ENCODE results near the gene LARP7.
"Not testable (repeated sequence)": the region's sequence is repeated elsewhere in the genome, so short reads cannot be mapped to it uniquely, and the experiment has no call there.

LARP7 gene

GRCh38 chr4:112668131-112668530 lies 31.2 kb downstream of the LARP7 start:
- Histone ChIP-seq H3K27me3 (ENCODE audit: insufficient read depth, low read length) (no peaks in the 10 kb centered on the region), H3K4me3 (ENCODE audit: low read length) (no peak overlapping the region), H3K9me3 (ENCODE audit: low read length) (no peaks in the 10 kb centered on the region), H3K4me1 (ENCODE audit: insufficient read depth, low read length) (no peaks in the 10 kb centered on the region), H2AFZ (ENCODE audit: low read depth, low read length) (no peak overlapping the region), H3K36me3 (ENCODE audit: insufficient read depth, low read length) (no peaks in the 10 kb centered on the region)

GRCh38 chr4:112673076-112673475 lies 36.1 kb downstream of the LARP7 start:
- no peaks in the 10 kb centered on the region for H3K9me3 ChIP-seq (ENCODE audit: low read length)
- H2AFZ ChIP-seq (ENCODE audit: low read depth, low read length), result no peak overlapping the region
- no peaks in the 10 kb centered on the region for H3K27me3 ChIP-seq (ENCODE audit: insufficient read depth, low read length)
- H3K4me3 ChIP-seq (ENCODE audit: low read length), result no peak overlapping the region
- H3K36me3 ChIP-seq (ENCODE audit: insufficient read depth, low read length), result no peaks in the 10 kb centered on the region
- H3K4me1 ChIP-seq (ENCODE audit: insufficient read depth, low read length), result no peaks in the 10 kb centered on the region

DNA sequence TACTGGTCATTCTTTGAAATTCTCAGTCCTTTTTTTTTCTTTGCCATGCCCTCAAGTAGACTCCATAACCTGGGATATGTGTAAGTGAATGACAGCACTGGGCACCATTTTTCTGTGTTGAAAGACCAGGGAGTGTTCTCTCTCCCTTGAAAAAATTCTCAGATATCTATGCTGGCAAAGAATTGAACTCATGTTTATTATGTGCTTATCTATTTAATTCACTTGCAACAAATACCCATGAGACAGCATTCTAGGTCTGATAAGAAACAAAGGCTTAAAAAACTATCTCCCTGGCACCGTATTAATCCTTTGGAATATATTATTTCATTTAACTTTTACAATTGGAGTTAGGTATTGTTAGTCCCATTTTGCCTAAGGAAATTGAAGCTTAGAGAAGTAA lies 36.7 kb downstream of the LARP7 start:
- Histone ChIP-seq H3K9me3 (ENCODE audit: low read length) (no peaks in the 10 kb centered on the region), H2AFZ (ENCODE audit: low read depth, low read length) (no peak overlapping the region), H3K4me3 (ENCODE audit: low read length) (no peak overlapping the region), H3K27me3 (ENCODE audit: insufficient read depth, low read length) (no peaks in the 10 kb centered on the region), H3K36me3 (ENCODE audit: insufficient read depth, low read length) (no peaks in the 10 kb centered on the region), H3K4me1 (ENCODE audit: insufficient read depth, low read length) (no peaks in the 10 kb centered on the region)

DNA sequence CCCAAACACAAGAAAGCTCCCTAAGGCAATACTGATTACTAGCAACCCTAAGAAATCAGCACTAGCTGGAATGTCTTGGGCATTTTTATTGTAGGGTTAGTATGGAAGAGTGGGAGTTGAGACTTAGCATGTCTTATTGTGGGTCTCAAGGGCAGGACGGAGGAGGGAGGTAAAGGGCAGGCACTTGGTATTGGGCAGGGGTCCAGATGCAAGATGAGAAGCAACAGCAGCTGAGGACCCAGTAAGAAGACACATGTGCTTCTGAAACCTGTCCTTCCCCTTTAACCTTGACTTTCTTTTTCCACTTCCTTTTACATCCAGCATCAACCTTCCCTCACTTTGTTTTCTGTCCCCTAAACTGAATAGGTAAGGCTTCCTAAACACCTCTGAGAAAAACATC lies 37.4 kb downstream of the LARP7 start:
- H3K4me3 ChIP-seq (ENCODE audit: low read length), result no peak overlapping the region
- H3K4me1 ChIP-seq (ENCODE audit: insufficient read depth, low read length), result no peaks in the 10 kb centered on the region
- no peaks in the 10 kb centered on the region for H3K36me3 ChIP-seq (ENCODE audit: insufficient read depth, low read length)
- no peak overlapping the region for H2AFZ ChIP-seq (ENCODE audit: low read depth, low read length)
- no peaks in the 10 kb centered on the region for H3K27me3 ChIP-seq (ENCODE audit: insufficient read depth, low read length)
- no peaks in the 10 kb centered on the region for H3K9me3 ChIP-seq (ENCODE audit: low read length)

DNA sequence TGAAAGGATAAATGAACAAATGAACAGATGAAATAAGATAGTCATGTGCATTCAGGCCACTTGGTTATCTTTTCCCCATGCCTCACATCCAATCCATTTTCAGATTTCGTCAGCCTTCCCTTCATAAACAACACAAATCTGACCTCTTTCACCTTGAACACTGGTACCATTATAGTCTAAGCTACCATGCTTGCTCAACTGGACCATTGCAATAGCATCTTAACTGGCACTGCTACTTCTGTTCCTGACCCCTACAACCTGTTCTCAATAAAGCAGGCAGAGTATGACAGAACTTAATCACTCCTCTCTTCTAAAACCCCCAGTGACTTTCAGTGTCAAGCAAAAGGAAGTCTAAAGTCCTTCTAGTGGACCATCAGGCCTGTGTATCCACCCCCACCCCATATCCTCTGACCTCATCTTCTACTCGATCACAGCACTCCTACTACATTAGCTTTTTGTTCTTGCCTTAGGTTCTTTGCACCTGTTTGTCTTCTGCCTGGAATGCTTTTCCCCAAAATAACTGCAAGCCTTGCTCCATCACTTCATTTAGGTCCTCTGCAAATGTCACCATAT lies 40.7 kb downstream of the LARP7 start:
- Histone ChIP-seq H2AFZ (ENCODE audit: low read depth, low read length) (no peak overlapping the region), H3K9me3 (ENCODE audit: low read length) (no peaks in the 10 kb centered on the region), H3K36me3 (ENCODE audit: insufficient read depth, low read length) (no peaks in the 10 kb centered on the region), H3K4me3 (ENCODE audit: low read length) (no peak overlapping the region), H3K4me1 (ENCODE audit: insufficient read depth, low read length) (no peaks in the 10 kb centered on the region), H3K27me3 (ENCODE audit: insufficient read depth, low read length) (no peaks in the 10 kb centered on the region)

DNA sequence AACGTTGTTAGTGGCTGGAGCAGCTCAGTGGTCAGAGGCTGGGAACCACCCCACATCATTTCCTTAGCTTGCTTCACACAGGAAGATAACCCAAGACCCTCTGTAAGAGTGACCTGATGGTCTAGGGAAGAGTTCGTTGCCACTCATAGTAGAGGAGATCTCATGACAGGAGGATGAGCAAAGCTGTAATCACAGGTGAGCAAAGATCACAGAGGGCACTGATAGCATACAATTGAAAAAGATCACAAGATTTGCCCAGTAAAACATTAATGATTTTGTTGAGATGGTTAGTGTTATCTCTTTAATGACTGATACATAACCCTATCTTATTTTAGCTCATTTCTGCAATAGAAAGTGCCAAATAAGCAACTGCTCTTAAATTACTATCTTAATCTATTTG lies 44.1 kb downstream of the LARP7 start:
- no peak overlapping the region for H3K4me3 ChIP-seq (ENCODE audit: low read length)
- no peaks in the 10 kb centered on the region for H3K9me3 ChIP-seq (ENCODE audit: low read length)
- H3K4me1 ChIP-seq (ENCODE audit: insufficient read depth, low read length), result no peaks in the 10 kb centered on the region
- H3K36me3 ChIP-seq (ENCODE audit: insufficient read depth, low read length), result no peaks in the 10 kb centered on the region
- H2AFZ ChIP-seq (ENCODE audit: low read depth, low read length), result no peak overlapping the region
- no peaks in the 10 kb centered on the region for H3K27me3 ChIP-seq (ENCODE audit: insufficient read depth, low read length)

- H3K4me1 ChIP-seq (ENCODE audit: insufficient read depth, low read length), result no peaks in the 10 kb centered on the region
- H3K9me3 ChIP-seq (ENCODE audit: low read length), result no peaks in the 10 kb centered on the region
- H3K27me3 ChIP-seq (ENCODE audit: insufficient read depth, low read length), result peaks cover 8% of the 10 kb centered on the region
- H3K4me3 ChIP-seq (ENCODE audit: low read length), result no peak overlapping the region
- H2AFZ ChIP-seq (ENCODE audit: low read depth, low read length), result no peak overlapping the region
- H3K36me3 ChIP-seq (ENCODE audit: insufficient read depth, low read length), result no peaks in the 10 kb centered on the region
Measured at GRCh38 chr4:112693507-112693906, 56.6 kb downstream of the LARP7 start.

GRCh38 chr4:112700679-112701078 lies 63.7 kb downstream of the LARP7 start:
- peaks cover 21% of the 10 kb centered on the region for H3K27me3 ChIP-seq (ENCODE audit: insufficient read depth, low read length)
- no peak overlapping the region for H2AFZ ChIP-seq (ENCODE audit: low read depth, low read length)
- no peaks in the 10 kb centered on the region for H3K9me3 ChIP-seq (ENCODE audit: low read length)

GRCh38 chr4:112702892-112703291 lies 65.9 kb downstream of the LARP7 start:
- Histone ChIP-seq H3K36me3 (ENCODE audit: insufficient read depth, low read length) (no peaks in the 10 kb centered on the region), H2AFZ (ENCODE audit: low read depth, low read length) (no peak overlapping the region), H3K27me3 (ENCODE audit: insufficient read depth, low read length) (peaks cover 33% of the 10 kb centered on the region), H3K4me1 (ENCODE audit: insufficient read depth, low read length) (peaks cover 7% of the 10 kb centered on the region), H3K4me3 (ENCODE audit: low read length) (no peak overlapping the region), H3K9me3 (ENCODE audit: low read length) (no peaks in the 10 kb centered on the region)

More at GRCh38 chr4:112700679-112701078, 63.7 kb downstream of the LARP7 start:
- Histone ChIP-seq H3K4me1 (ENCODE audit: insufficient read depth, low read length) (peaks cover 3% of the 10 kb centered on the region), H3K4me3 (ENCODE audit: low read length) (no peak overlapping the region), H3K36me3 (ENCODE audit: insufficient read depth, low read length) (no peaks in the 10 kb centered on the region)

DNA sequence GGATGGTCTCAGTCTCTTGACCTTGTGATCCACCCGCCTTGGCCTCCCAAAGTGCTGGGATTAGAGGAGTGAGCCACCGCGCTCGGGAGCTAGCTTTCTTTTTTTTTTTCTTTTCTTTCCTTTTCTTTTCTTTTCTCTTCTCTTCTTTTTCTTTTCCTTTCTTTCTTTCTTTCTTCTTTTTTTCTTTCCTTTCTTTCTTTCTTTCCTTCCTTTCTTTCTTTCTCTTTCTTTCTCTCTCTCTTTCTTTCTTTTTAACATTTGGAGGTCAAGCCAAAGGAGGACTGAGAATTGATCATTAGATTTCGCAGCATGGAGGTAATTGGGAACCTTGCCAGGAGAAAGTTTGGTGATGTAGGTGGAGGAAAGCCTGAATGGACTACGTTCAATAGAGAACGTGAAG lies 67.4 kb downstream of the LARP7 start:
- Histone ChIP-seq H3K27me3 (ENCODE audit: insufficient read depth, low read length) (peaks cover 40% of the 10 kb centered on the region), H3K4me1 (ENCODE audit: insufficient read depth, low read length) (peaks cover 7% of the 10 kb centered on the region), H3K4me3 (ENCODE audit: low read length) (no peak overlapping the region), H2AFZ (ENCODE audit: low read depth, low read length) (no peak overlapping the region), H3K9me3 (ENCODE audit: low read length) (no peaks in the 10 kb centered on the region), H3K36me3 (ENCODE audit: insufficient read depth, low read length) (no peaks in the 10 kb centered on the region)

- Histone ChIP-seq H3K36me3 (ENCODE audit: insufficient read depth, low read length) (no peaks in the 10 kb centered on the region), H3K4me3 (ENCODE audit: low read length) (peak overlapping the region; percentile 62), H3K27me3 (ENCODE audit: insufficient read depth, low read length) (peaks cover 44% of the 10 kb centered on the region), H3K4me1 (ENCODE audit: insufficient read depth, low read length) (peaks cover 7% of the 10 kb centered on the region), H2AFZ (ENCODE audit: low read depth, low read length) (peak overlapping the region; percentile 76), H3K9me3 (ENCODE audit: low read length) (no peaks in the 10 kb centered on the region)
Measured at GRCh38 chr4:112704991-112705845, 68.3 kb downstream of the LARP7 start.

DNA sequence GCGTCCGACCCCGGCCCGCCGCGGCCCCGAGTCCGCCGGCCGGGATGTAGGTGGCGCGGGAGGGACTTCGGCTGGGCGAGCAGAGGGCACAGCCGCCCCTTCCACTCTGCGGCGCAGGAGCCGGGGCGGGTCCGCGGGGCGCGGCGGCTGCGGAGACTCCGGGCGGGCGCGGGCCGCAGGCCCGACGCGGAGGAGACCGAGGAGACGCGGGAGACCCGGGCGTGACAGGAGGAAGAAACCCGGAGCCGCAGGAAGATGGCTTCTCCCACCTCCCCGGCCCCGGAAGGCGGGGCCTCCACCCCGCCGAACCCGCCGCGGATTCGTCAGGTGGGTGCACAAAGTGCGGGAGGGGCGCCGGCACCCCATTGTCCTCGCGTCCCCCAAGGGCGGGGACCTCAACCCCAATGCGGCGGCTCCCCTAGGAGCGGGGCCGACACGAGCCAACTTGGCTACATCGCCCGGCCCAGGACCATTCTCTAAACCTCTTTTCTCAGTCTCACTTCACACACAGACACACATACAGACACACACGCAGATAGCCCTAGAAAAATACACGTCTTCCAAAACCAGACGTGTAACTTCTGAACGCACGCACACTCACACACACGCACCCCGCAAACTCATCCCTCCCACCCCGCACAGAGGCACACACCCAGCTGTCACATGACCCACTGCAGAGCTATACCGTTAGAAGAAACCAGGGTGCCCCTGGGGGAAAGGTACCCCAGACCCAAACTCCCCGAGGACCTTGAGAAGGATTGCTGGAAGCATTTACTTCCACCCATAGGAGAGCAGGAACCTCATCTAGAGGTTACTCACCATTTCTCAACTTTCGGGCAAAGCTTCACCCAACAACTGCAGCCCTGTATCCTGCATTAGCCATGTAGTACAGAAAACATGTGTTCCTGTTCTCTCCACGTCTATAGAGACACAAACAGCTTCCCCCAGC lies 69.2 kb downstream of the LARP7 start:
- peaks cover 44% of the 10 kb centered on the region for H3K27me3 ChIP-seq (ENCODE audit: insufficient read depth, low read length)
- H3K4me3 ChIP-seq (ENCODE audit: low read length), result peak overlapping the region; percentile 62
- not testable (repeated sequence) for H3K9me3 ChIP-seq (ENCODE audit: low read length); H3K36me3 ChIP-seq (ENCODE audit: insufficient read depth, low read length); H3K4me1 ChIP-seq (ENCODE audit: insufficient read depth, low read length)
- H2AFZ ChIP-seq (ENCODE audit: low read depth, low read length), result peak overlapping the region; percentile 76

DNA sequence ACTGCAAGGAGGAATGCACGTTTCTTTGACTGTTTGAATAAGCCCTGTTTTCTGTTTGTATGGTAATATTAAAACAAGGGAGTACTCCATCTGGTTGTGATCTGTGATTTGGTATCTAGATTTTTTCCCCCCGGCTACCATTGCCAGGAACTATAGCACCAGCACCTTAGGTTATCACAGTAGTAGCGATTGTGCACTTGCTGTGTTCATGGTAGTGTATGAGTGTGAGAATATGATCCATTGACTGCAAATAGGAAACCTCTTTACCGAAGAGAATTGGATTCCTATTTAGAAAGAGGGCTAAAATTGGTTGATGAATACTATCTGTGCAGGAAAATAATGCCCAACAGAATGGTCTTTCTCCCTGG lies 69.9 kb downstream of the LARP7 start:
- H3K36me3 ChIP-seq (ENCODE audit: insufficient read depth, low read length), result no peaks in the 10 kb centered on the region
- peaks cover 44% of the 10 kb centered on the region for H3K27me3 ChIP-seq (ENCODE audit: insufficient read depth, low read length)
- H3K9me3 ChIP-seq (ENCODE audit: low read length), result no peaks in the 10 kb centered on the region
- no peak overlapping the region for H2AFZ ChIP-seq (ENCODE audit: low read depth, low read length)
- peaks cover 7% of the 10 kb centered on the region for H3K4me1 ChIP-seq (ENCODE audit: insufficient read depth, low read length)
- no peak overlapping the region for H3K4me3 ChIP-seq (ENCODE audit: low read length)
